Lung (tissue), 12 donors: ENCODE results near the gene ADAMTS14. TPM values are rescaled to one million over a fixed set of nuclear protein-coding genes. Genes with fewer than 3 reads are reported as not detected.

Experiments used
- ATAC-seq: fragments of 200-7000 bp; cut with Tn5 transposase; one replicate; pipeline ENCODE4 v1.9.1; 2020; ENCODE audit warnings: moderate number of reproducible peaks; ENCODE audit not compliant: insufficient read depth, low FRiP score
- DNase-seq, 3 donors: peaks; one replicate each; pipeline ENCODE4 v3.0.0-alpha.2; 2013 to 2017
- H3K27ac ChIP-seq, 2 donors: one replicate each; pipeline ENCODE4 v1.5.1; 2013; ENCODE audit warnings: mild to moderate bottlenecking in 2 of 2, moderate library complexity in 2 of 2, control low read depth in 1 of 2, inconsistent platforms in 1 of 2, low read depth in 1 of 2, low read length in 1 of 2
- H3K27me3 ChIP-seq, 3 donors: one replicate each; pipeline ENCODE4 v1.5.1; 2013; ENCODE audit warnings: low read length in 2 of 3; ENCODE audit not compliant: control insufficient read depth in 3 of 3, insufficient read depth in 3 of 3
- H3K36me3 ChIP-seq, 4 donors: one replicate each; pipeline ENCODE4 v1.5.1; 2013; ENCODE audit warnings: low read length in 4 of 4, mild to moderate bottlenecking in 1 of 4, moderate library complexity in 1 of 4; ENCODE audit not compliant: control insufficient read depth in 4 of 4, insufficient read depth in 4 of 4
- H3K4me1 ChIP-seq, 5 donors: one replicate each; pipeline ENCODE4 v1.5.1; 2013; ENCODE audit warnings: low read length in 5 of 5, mild to moderate bottlenecking in 2 of 5, moderate library complexity in 1 of 5; ENCODE audit not compliant: control insufficient read depth in 5 of 5, insufficient read depth in 5 of 5
- H3K4me3 ChIP-seq: one replicate; pipeline ENCODE4 v1.5.1; 2013; ENCODE audit warnings: mild to moderate bottlenecking, control low read depth, moderate library complexity
- H3K9ac ChIP-seq, 2 donors: one replicate each; pipeline ENCODE4 v1.5.1; 2013; ENCODE audit warnings: low read length in 2 of 2, control low read depth in 1 of 2; ENCODE audit not compliant: insufficient read depth in 1 of 2
- H3K9me3 ChIP-seq, 4 donors: one replicate each; pipeline ENCODE4 v1.5.1; 2013; ENCODE audit warnings: low read length in 3 of 4, mild to moderate bottlenecking in 1 of 4, moderate library complexity in 1 of 4; ENCODE audit not compliant: control insufficient read depth in 4 of 4, insufficient read depth in 3 of 4
- CTCF ChIP-seq: IDR thresholded peaks from 2 replicates; pipeline ENCODE4 v1.5.1; 2012; ENCODE audit warnings: mild to moderate bottlenecking; ENCODE audit errors: control extremely low read depth, extremely low read depth
- WGBS, 2 donors: extraction: QIAGEN DNeasy Blood & Tissue Kit; methylation state at CpG; one replicate each; pipeline ENCODE4 v1.1.7; 2013; 5-methylcytosine and 5-hydroxymethylcytosine counted together
- polyA plus RNA-seq, 2 donors: library from polyadenylated mRNA; stranded (reverse); fragments of 200-250 nt; gene quantifications; one replicate each; pipeline ENCODE4 v1.2.1, GENCODE V29; 2013
- total RNA-seq, 2 donors: library from RNA; depleted of rRNA in 1 of 2; stranded (reverse); fragments of >200 nt in 1 of 2; gene quantifications; one replicate each; pipeline ENCODE4 v1.2.1, GENCODE V29; 2014 to 2021
- donor health status: control.
- donor health status: control.
- donor health status: Bipolar disorder and iron deficiency.
- donor health status: healthy.
- donor health status: DM: yes; HTN: yes; CAD: no.

The ADAMTS14 gene
- total and polyA plus RNA-seq, 4 donors, result 0.47 to 3.9 (median 1.2) TPM

- TF ChIP-seq CTCF, result no peak
- WGBS, 2 donors, result 72 to 82% methylated on average over 6 of the region's 6 CpGs
- ATAC-seq, result no peak
- no peaks in the 10 kb centered on the region for H3K36me3 ChIP-seq
- peak; percentile 55 to 94 (median 91) for DNase-seq
- no peak overlapping the region for H3K27ac ChIP-seq
- H3K4me3 ChIP-seq, result no peak overlapping the region
- no peak overlapping the region for H3K9ac ChIP-seq
- H3K27me3 ChIP-seq, result no peaks in the 10 kb centered on the region
- peaks cover 0 to 49% (median 11%) of the 10 kb centered on the region in 5 donors for H3K4me1 ChIP-seq
- H3K9me3 ChIP-seq, result no peaks in the 10 kb centered on the region
These were observed 22.3 kb downstream of the ADAMTS14 start for GRCh38 chr10:70694418-70695141.

GRCh38 chr10:70695241-70696030 is 23.1 kb downstream of the ADAMTS14 start:
- no peaks in the 10 kb centered on the region for H3K27me3 ChIP-seq
- no peak for ATAC-seq
- TF ChIP-seq CTCF, result no peak
- H3K9me3 ChIP-seq, result no peaks in the 10 kb centered on the region
- H3K9ac ChIP-seq, result no peak overlapping the region
- H3K36me3 ChIP-seq, result no peaks in the 10 kb centered on the region
- DNase-seq, result no peak
- peaks cover 0 to 49% (median 11%) of the 10 kb centered on the region in 5 donors for H3K4me1 ChIP-seq
- WGBS, 2 donors, result 78 to 90% methylated on average over 3 of the region's 3 CpGs
- H3K4me3 ChIP-seq, result no peak overlapping the region
- no peak overlapping the region for H3K27ac ChIP-seq

- Histone ChIP-seq H3K36me3 (no peaks in the 10 kb centered on the region), H3K9me3 (no peaks in the 10 kb centered on the region), H3K27ac (no peak overlapping the region), H3K27me3 (no peaks in the 10 kb centered on the region), H3K4me1 (peaks cover 0 to 37% (median 8%) of the 10 kb centered on the region in 5 donors), H3K9ac (no peak overlapping the region), H3K4me3 (no peak overlapping the region)
- ATAC-seq, result no peak
- no peak for TF ChIP-seq CTCF
- DNase-seq, result no peak
- 32 to 40% methylated on average over 4 of the region's 4 CpGs for WGBS, 2 donors
These were observed 25.9 kb downstream of the ADAMTS14 start for GRCh38 chr10:70698211-70698610.
